Right lobe of liver (tissue), 4 donors: ENCODE measurements around the gene ST6GALNAC6.

Experiments used
- CTCF ChIP-seq, 4 donors: fragments of 200-600 bp in 3 of 4; fragments of 450-650 bp in 1 of 4; IDR thresholded peaks; one replicate each; pipeline versions ENCODE4 v1.5.1 to v1.8.0; 2016 to 2022; ENCODE audit warnings: antibody characterized with exemption in 4 of 4, mild to moderate bottlenecking in 2 of 4
- POLR2A ChIP-seq: fragments of 450-650 bp; IDR thresholded peaks from one replicate; pipeline ENCODE4 v1.6.1; 2017; ENCODE audit warnings: antibody characterized with exemption, mild to moderate bottlenecking
- donor health status: DM: no; HTN: no; CAD: no.
- donor health status: DM: no; HTN: no; CAD: no.
- donor health status: DM: no; HTN: yes; CAD: no.

- TF ChIP-seq CTCF (IDR thresholded peaks at IDR 0.05), result no peak
- peak; percentile 31 for TF ChIP-seq POLR2A
Observed at GRCh38 chr9:127854184-127854806, 45.1 kb downstream of the ST6GALNAC6 start, which contains the start of gene ENG.
